LoVo (cell line): ENCODE results near the gene PSD2.

Experiments
- DNase-seq: peaks from one replicate; pipeline ENCODE4 v3.0.0-alpha.2; 2016; ENCODE audit warnings: low spot score

PSD2 gene

DNA sequence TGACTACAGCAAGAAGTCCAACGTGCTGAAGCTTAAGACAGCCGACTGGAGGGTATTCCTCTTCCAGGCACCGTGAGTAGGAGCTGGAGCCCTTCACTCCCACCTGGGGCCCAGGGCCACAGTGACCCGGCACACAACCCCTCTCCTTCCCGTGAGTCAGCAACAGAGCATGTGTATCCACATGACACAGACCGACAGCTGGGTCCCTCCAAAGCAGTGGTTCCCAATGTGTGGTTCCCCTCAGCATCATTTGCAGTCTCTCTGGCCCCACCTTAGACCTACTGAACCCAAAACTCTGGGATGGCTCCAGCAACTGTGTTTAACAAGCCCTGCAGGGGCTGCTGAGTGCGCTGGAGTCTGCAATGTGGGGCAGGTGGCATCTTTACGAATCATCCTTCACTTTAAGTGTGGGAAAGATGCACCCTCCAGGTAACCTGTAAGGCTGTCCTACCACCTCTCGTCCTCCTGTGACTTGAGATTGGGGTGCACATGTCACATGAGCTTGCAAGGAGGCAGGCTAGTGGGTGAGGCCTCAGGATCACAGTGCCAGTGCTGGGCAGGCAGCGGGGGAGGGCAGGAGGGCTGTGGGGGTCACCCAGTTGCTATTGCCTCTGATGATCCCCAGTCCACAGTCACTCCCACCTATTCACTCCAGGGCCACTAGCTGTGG is 42.2 kb downstream of the PSD2 start:
- DNase-seq = no peak

DNA sequence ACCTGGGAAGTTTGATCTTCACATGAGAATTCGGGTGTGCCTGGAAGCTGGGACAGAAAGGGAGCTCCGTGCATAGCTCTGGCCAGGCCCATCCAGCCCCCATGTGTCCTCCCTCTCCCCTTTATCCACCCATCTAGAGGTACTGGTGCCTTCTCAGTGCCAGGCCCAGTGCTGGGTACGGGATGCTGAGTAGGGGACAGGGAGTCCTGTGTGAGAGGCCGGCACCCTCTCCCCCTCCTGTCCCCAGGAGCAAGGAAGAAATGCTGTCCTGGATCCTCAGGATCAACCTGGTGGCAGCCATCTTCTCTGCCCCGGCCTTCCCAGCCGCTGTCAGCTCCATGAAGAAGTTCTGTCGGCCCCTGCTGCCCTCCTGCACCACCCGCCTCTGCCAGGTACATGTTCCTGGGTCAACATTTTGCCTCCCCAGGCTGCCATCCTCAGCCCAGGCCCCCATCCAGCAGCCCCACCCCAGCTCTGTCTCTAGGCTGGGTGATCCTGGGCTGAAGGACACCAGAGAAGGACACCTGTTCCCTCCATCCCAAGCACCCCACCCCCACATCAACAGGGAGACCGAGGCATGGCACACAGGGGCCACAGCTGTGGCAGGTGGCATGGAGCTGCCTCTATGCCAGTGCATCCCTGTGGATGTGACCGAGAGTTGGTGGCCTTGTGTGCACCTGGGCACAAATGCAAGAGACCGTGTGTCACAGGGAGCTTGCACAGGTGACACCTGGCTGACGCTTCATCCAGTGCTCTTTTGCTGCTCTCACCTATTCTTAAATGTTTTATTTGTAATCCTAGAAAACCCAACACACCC is 43.0 kb downstream of the PSD2 start:
- no peak for DNase-seq

DNA sequence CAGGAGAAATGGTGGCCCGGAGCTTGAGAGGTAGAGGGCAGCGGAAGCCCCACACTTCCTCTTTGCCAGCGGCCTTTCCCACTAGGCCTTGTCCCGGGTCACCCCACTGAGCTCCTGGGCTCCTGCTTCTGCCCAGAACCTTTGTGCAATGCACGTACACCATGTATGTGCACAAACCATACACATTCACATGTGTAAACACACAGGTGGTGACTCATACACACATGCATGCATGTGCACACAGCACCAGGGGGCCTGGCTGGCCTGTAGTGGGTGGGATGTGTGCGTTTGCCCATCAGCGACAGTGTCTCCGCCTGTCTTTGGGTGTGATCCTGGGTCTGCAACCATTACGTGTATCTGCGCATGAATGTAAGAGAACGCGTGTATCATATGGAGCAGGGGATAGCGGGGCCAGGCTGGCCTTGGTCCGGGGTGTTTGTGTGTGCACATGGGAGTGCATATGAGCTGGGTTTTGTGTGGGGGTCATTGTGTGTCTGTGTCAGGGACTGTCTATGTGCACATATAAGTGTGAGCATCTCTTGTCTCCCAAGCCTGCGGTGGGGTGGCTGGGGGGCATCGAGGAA is 43.7 kb downstream of the PSD2 start:
- no peak for DNase-seq

DNA sequence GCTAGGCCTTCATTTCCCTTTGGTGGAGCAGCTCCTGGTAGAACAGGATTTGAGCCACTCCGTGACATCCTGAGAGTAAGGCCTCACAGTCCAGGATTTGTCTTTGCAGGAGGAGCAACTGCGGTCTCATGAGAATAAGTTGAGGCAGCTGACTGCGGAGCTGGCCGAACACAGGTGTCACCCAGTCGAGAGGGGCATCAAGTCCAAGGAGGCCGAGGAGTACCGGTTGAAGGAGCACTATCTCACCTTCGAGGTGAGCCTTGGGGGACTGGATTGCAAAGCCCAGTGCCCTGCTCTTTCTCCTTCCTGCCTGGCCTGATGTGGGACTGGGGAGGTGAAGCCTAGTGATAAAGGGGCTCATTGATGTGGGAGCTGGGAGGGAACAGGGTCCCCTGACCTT is 44.3 kb downstream of the PSD2 start:
- DNase-seq = no peak

DNA sequence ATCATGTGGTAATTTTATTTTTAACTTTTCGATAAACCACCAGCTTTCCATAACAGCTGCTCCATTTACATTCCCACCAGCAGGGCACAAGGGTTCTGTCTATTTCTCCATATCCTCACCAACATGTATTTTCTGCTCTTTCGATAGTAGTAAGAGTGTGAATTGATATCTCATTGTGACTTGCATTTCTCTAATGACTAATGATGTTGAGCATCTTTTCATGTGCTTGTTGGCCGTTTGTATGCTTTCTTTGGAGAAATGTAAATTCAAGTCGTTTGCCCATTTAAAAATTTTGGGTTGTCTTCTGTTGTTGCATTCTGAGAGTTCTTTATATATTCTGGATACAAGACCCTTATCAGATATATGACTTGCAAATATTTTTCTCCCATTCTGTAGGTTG is 45.9 kb downstream of the PSD2 start:
- DNase-seq = no peak

DNA sequence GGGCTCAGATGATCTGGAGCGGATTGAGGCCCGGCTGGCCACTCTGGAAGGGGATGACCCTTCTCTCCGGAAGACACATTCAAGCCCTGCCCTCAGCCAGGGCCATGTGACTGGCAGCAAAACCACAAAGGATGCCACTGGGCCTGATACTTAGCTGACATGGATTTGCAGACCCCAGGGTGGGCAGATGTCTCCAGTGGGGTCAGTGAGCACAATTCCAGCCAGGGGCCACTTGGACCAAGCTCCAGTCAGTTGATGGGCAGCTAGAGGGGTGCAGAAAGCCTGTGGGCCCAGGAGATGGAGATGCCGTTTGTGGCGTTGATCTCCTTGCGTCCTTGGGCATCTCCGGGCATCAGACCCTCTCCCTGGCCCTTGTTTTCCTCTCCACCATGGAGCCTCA is 46.7 kb downstream of the PSD2 start:
- no peak for DNase-seq

DNA sequence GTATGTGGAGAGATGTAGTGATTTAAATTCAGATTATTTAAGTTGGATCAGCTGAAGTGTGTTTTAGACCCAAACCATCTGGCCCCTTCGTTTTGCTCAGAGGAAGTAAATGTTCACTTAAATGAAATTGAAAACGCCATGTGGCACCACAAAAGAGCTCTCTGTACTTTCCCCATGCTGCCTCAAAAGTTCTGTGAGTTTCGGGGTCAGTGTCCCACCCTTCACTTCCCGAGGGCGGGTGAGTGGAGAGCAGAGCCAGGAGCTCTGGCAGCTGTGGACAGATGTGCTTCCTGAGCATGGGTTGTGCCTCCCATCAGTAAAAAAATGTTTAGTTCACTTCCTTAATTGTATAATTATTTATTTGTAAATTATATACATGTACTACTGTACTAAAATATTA is 48.4 kb downstream of the PSD2 start:
- DNase-seq = no peak

DNA sequence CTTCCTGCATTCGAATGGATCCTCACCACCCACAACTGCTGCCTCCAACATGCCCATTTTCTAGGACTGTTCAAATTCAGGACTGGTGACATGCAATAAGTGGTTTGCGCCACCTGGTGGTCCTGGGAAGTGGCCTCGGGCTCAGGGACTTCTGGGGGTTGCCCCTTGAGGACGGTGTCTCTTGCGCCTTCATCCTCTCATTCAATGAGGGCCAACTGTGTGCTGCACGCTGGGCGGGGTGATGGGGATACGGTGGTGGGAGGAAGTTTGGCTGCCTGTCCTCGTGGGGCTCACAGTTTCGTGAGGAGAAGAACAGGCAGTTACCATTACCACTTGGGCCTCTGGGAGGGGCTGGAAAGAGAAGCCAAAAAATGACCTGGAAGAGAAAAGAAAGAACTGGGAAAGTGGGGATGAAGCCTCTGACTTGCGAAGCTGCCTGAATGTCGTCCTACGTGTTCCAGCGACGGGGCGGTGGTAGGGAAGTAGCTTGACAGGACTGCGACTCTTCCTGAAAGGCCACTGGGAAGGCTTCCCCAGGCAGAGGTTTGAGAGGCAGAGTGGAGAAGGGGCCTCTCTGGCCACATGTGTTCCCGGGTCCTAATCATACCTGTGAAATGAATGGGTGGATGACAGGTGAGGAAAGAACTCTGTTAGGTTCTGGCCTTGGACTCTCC is 49.0 kb downstream of the PSD2 start:
- peak; percentile 75 for DNase-seq

DNA sequence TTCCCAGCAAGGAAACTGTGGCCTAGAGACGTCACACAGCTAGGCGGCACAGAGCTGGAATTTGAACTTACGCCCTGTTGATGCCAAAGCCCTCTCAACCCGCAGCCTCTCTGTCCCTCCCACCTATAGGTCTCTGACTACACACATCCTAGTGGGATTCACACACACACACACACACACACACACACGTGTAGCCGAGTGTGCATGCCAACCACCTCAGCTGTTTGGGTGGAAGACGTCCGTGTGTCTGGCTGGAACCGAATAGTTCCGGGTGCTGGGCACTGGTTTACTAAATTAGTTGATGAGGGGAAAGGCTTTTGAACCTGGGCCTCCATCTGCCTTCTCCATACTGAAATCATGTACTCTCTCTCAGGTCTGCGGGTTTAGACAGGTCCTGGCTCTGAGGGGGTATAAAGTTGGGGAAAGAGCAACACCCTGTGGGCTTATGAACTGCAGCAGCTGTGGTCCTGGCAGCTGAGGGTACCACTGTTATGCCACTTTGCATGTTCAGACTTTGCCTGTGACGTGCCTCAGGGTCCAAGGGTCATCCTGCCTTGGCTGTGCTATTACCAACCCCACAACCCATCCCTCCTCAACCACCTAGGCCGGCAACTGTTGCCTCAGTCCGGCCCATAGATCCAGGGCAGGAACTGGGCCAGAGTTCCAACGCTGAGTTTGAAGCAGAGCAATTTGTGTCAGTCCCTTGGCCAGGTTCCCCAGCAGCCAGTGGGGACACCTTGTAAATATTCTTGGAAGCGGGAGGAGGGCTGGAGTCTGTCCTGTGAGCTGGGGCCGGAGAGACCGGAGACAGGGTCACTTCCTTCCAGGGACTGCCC is 50.5 kb downstream of the PSD2 start:
- peak; percentile 17 for DNase-seq

DNA sequence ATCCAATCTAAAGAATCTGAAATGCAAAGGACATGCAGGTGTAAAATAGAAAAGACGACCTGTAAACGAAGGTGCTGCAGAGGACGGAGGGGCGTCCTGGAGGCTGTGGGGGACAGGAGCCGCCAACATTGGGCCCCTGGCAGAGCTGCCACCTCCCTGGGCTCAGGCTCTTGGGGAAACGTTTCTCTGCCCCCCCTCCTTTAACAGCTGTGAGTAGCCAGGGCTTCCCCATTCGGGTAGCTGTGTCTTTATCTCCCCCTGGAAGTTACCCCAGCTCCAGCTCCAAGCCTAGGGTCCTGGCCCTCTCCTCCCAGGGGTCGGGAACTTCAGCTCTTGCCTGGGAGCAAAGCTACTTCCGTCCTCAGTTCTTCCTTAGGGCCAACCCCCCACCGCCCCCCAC is 51.5 kb downstream of the PSD2 start:
- DNase-seq = no peak

DNA sequence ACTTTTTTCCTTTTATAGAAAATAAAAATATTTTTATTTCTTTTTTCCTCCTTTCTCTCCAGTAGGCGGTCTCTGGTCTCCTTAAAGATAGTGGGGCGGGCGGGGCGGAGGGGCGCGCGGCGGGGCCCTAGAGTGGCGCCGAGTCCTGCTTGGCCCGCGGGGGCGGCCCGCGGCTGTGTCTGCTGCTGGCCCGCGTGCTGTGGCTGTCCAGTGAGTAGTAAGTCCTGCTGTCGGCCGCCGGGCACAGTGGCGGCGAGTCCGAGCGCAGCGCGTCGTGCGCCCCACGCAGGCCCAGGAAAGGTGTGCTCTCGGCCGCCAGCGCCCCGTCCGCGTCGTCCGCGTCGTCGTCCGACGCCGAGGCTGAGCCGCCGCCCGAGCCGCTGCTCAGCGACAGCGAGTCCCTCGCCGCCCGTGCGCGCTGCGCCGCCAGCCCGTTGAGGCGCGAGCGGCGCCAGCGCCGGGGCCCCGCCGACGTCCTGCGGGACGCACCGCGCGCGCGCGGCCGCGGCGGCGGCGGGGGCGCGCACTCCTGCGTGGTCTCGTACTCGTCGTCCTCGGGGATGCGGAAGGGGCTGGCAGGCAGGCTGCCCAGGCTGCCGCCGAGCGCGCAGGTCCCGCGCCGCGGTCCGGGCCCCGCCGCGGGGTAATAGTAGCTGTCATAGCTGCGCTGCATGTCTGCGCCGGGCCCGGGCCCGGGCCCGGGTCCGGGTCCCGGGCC is 52.3 kb downstream of the PSD2 start:
- DNase-seq = no peak

DNA sequence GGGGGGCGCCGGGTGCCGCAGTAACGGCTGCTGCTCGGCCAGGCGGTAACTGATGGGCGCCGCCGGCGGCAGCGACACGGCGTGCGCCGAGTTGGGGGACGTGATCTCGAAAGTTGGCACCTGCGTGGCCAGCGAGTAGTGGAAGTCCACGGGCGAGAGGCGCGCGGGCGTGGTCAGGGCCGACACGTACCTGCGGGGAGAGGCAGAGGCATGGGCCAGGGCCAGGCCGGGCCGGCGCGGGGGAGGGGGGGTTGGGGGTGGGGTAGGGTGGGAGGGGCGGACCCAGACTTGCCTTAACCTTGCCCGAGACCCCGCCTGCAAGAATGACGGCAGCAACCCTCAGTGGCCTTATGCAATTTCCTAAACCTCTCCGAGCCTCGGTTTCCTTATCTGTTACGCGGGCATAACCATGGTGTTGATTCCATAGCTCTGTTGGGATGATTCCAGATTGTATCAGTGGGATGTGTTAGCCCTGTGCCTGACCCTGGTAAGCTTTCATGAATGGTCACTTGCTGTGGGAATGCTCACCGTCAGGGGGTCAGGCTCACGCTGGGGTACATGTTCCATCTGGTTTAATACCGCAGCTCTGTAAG is 53.0 kb downstream of the PSD2 start:
- no peak for DNase-seq

DNA sequence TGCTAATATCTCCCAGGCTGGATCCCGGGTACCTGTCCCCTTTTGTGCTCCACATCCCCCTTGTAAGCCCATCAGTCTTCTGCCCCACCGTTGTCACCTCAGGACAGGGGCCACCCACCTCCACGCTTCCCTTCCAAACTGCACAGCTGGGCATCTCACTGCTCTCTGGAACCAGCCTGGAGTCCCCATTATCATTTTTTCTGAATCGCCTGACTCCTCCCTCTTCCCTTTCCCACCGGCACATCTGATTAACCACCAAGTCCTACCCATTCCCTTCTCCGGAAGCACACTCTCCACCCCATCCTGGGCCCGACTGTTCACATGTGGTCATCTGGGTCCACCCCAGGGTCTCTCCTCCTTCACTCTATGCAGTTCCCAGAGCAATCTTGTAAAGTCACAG is 53.9 kb downstream of the PSD2 start:
- no peak for DNase-seq

DNA sequence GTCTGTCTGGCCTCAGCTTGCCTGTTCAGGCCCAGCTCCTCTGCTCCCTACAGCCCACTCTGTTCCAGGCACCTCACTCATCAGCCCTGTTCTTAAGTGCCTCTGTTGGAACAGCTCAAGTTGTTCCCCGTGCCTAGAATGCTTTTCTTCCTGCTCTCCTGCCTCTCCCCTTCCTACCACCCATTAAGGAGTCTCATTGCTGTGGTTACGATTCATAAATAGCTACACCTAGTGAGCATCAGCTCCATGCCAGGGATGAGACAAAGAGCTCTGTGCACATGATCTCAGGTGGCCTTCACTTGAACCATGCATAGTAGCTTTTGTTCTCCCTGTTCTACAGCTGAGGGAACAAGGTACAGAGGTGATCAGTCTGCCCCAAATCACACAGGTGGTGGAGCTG is 54.3 kb downstream of the PSD2 start:
- DNase-seq = no peak

DNA sequence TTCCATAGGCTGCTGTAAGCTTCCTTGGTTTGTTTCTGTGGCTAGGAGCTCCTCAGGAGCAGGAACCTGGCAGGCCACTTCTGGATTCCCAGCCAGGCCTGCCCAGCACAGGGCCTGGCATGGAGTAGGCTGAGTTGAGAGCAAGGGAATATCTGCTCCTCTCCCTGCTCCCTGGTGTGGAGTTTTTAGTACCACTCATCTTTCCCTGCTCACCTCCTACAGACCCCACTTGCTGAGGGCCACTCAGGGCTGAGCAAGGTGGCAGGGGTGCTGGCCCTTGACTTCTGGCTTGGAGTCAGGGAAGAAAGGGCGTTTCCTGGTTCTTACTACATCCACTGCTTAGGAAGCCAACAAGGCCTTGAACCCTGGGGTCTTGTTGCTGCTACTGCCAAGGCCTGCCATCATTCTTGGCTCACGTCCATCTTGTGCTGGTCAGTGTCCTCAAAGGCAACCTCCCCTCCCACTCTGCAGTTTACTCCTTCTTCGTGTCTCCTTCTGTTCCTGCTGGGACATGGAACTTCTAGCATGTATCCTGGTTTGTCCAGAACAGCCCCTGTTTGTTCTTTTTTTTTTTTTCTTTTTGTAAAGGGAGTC is 54.9 kb downstream of the PSD2 start:
- DNase-seq = no peak

DNA sequence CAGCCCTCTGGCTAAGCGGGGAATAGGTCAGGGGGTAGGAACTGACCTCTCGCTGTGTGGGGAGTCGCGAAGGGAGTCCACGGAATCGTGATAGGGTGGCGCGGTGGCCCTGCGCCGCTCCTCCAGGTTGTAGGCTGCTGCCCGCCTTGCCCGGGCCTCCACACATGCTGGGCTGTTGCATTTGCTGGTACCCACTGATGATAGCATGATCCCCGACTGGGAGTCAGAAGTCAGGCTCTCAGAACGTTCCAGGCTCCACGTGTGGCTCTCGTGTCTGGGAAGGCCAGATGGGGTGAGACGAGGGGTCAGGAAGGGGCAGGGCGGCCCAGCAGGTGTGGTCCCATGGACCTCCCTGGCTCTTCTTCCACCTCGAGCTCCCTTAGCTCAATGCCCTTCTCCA is 56.0 kb downstream of the PSD2 start:
- no peak for DNase-seq

DNA sequence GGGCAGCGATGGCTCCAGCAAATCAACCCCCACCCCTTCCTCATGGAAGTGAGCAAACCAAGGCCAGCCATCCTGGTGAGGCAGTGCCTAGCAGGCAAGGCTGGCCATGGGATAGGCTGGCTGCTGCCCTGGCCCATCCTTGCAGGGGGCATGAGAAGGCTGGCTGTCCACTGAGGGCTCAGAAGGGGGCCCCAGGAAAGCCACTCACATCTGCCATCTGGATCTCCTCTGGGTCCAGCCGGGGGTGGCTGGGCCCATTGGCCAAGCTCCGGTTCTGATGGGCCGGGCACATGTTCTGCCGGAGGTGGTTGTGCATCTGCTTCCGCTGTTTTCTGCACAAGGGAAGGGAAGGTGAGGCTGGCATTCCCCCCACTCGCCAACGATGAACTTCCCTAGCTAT is 57.1 kb downstream of the PSD2 start:
- no peak for DNase-seq

DNA sequence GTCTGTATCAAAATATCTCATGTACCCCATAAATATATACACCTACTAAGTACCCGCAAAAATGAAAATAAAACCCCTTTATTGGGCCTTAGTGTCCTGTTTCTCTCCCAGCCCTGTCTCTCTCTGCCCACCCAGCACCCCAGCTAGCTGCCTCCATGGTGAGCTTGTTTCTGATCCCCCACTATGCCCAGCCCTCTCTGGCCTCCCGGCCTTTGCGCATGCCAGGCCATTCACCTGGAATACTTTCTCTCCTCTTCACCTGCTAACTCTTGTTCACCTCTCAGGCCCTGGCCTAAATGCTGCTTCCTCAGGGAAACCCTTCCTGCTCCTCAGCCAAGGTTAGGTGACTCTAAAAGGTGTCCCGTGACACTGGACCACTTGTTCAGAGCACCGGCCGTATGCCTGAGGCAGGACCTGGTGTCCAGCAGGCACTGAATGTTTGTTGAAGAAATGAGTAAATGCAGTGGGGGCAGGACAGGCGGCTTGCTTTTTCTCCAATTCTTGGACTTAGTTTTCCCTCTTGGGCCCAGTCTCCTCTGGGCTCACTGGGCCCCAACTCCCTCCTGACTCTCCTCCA is 58.5 kb downstream of the PSD2 start:
- no peak for DNase-seq

DNA sequence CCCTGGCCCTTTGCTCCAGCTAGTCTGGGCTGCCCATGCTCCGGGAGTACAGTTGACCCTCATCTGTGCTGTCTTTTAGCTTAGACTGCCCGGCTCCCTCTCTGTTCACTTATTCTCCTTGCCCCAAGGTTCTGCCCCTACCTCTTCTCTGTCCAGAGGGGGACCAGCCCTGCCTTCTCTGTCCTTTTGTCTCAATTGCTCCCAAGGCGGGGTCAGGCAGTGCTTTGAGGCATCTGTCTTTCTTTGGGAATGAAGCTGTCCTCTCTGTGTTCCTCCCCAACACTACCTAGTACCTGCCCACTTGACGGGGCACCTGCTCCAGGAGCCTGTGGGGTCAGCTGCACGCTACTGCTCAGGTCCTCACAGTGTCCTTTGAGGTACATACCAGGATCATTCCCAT is 59.3 kb downstream of the PSD2 start:
- no peak for DNase-seq

DNA sequence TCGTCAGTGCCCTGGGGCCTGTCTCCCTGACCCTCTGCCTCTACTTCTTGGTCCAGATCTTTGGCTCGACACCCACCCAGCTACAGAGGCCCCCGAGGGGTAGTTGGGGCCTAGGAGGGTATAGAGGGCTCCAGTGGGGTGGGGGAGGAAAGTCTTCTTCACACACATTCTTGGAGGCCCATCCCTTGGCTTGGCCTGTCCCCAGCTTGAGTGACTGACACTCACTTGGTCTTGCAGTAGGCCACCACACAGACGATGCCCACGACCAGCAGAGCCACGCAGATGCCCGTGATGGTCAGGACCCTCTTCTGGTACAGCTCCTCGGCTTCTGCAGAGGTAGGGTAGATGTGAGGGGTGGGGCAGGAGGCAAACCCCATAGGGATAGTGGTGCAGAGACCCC is 59.8 kb downstream of the PSD2 start:
- DNase-seq = no peak
